K562 (cell line): ENCODE measurements around the gene GRB14. TPM values are rescaled to one million over a fixed set of nuclear protein-coding genes. Genes with fewer than 3 reads are reported as not detected.

Experiments
- ATAC-seq: fragments of 200-7000 bp; cut with Tn5 transposase; 3 replicates; pipeline ENCODE4 v1.9.1; 2020; ENCODE audit warnings: moderate library complexity
- BruUV-seq: library from RNA; stranded (reverse); fragments of 400-500 nt; replicated peaks from 2 replicates; lab custom pipeline; 2021; lab: Mats Ljungman, UMichigan
- CTCF ChIA-PET: fragments of 300-600 bp; formaldehyde crosslinking; extraction: SDS; loops from one replicate; lab custom pipeline; 2021; ENCODE audit warnings: low intra/inter-chr PET ratio; lab: Yijun Ruan, JAX
- POLR2A ChIA-PET: fragments of 300-600, 350-650 bp; sonication (Branson Sonifier 250); formaldehyde crosslinking; extraction: SDS; loops from one replicate; lab custom pipeline; 2021; ENCODE audit warnings: antibody characterized with exemption, inconsistent platforms; lab: Yijun Ruan, JAX
- DNase-seq, 4 experiments: peaks; one replicate each; pipeline versions ENCODE4 v3.0.0 to v3.0.0-alpha.2; 2011 to 2018; ENCODE audit warnings: low spot score in 3 of 4, mixed read lengths in 3 of 4; ENCODE audit errors: extremely low read depth in 1 of 4
- FAIRE-seq: peaks from 2 replicates; lab custom pipeline; 2011; peaks lifted over from hg19 to GRCh38; lab: Jason Lieb, UNC
- H2AFZ ChIP-seq: 2 replicates; pipeline ENCODE4 v1.6.0; 2011; ENCODE audit warnings: low read depth, low read length, control low read depth, inconsistent platforms
- H3K27ac ChIP-seq: fragments of 200-600 bp; 3 replicates; pipeline ENCODE4 v1.8.0; 2011; ENCODE audit warnings: low read depth, mild to moderate bottlenecking, control low read depth, inconsistent platforms, low read length, moderate library complexity, mixed read lengths; ENCODE audit errors: extremely low read depth
- H3K27me3 ChIP-seq, 2 experiments: fragments of 300-600 bp in 1 of 2; 2 replicates in 1 of 2; 3 replicates in 1 of 2; pipeline versions ENCODE4 v1.6.0 to v1.8.0; 2011; ENCODE audit warnings: inconsistent platforms in 2 of 2, low read length in 2 of 2, mild to moderate bottlenecking in 1 of 2, mixed read lengths in 1 of 2, moderate library complexity in 1 of 2; ENCODE audit not compliant: control insufficient read depth in 2 of 2, insufficient read depth in 2 of 2
- H3K36me3 ChIP-seq: fragments of 300-600 bp; 3 replicates; pipeline ENCODE4 v1.8.0; 2011; ENCODE audit warnings: mild to moderate bottlenecking, low read length, inconsistent platforms; ENCODE audit not compliant: control insufficient read depth, insufficient read depth
- H3K4me1 ChIP-seq, 2 experiments: fragments of 200-600 bp in 1 of 2; replicated peaks in 1 of 2; 2 replicates in 1 of 2; 3 replicates in 1 of 2; pipeline versions ENCODE4 v1.5.1 to v1.8.0; 2011; ENCODE audit warnings: inconsistent platforms in 2 of 2, low read length in 2 of 2, mild to moderate bottlenecking in 1 of 2, mixed read lengths in 1 of 2, moderate library complexity in 1 of 2; ENCODE audit not compliant: control insufficient read depth in 2 of 2, insufficient read depth in 2 of 2
- H3K4me2 ChIP-seq: 2 replicates; pipeline ENCODE4 v1.6.1; 2011; ENCODE audit warnings: low read length, control low read depth, inconsistent platforms, mixed read lengths; ENCODE audit not compliant: insufficient read depth
- H3K4me3 ChIP-seq: fragments of 200-600 bp; sonication (generic), shearing (Covaris generic); 2 replicates; pipeline ENCODE4 v1.5.1; 2016; ENCODE audit warnings: control low read depth, inconsistent platforms
- H3K79me2 ChIP-seq: fragments of 200-600 bp; 3 replicates; pipeline ENCODE4 v1.8.0; 2011; ENCODE audit warnings: low read length, inconsistent platforms; ENCODE audit not compliant: control insufficient read depth, insufficient read depth
- H3K9ac ChIP-seq, 2 experiments: 2 replicates each; pipeline versions ENCODE4 v1.6.0 to v1.6.1; 2011; ENCODE audit warnings: low read depth in 2 of 2, low read length in 2 of 2, control low read depth in 1 of 2, inconsistent platforms in 1 of 2, mild to moderate bottlenecking in 1 of 2, mixed read lengths in 1 of 2; ENCODE audit not compliant: insufficient read depth in 1 of 2
- H3K9me1 ChIP-seq: one replicate; pipeline ENCODE4 v1.6.0; 2011; ENCODE audit warnings: inconsistent platforms, mild to moderate bottlenecking, low read length, moderate library complexity; ENCODE audit not compliant: control insufficient read depth, insufficient read depth
- H3K9me3 ChIP-seq: replicated peaks from 2 replicates; pipeline ENCODE4 v1.5.1; 2011; ENCODE audit warnings: low read depth, low read length, inconsistent platforms; ENCODE audit not compliant: control insufficient read depth, insufficient read depth
- H4K20me1 ChIP-seq: replicated peaks from 2 replicates; pipeline ENCODE4 v1.6.1; 2011; ENCODE audit warnings: low read length, inconsistent platforms, mixed read lengths; ENCODE audit not compliant: control insufficient read depth, insufficient read depth
- BACH1 ChIP-seq: fragments of 200-800 bp; sonication (Bioruptor generic); IDR thresholded peaks from 2 replicates; pipeline ENCODE4 v1.6.1; 2016; ENCODE audit warnings: missing genetic modification characterization, missing compliant biosample characterization
- CBFA2T3 ChIP-seq: fragments of 450-650 bp; IDR thresholded peaks from 2 replicates; pipeline ENCODE4 v1.6.1; 2017
- CTCFL ChIP-seq: IDR thresholded peaks from 2 replicates; pipeline ENCODE4 v1.6.1; 2011; ENCODE audit warnings: borderline replicate concordance, low read depth, mild to moderate bottlenecking, moderate library complexity, low read length; ENCODE audit not compliant: insufficient read depth, poor library complexity, severe bottlenecking
- DPF2 ChIP-seq: fragments of 450-650 bp; IDR thresholded peaks from 2 replicates; pipeline ENCODE4 v1.6.1; 2016
- NBN ChIP-seq: fragments of 450-650 bp; IDR thresholded peaks from 2 replicates; pipeline ENCODE4 v1.6.1; 2016; ENCODE audit warnings: low read depth, mild to moderate bottlenecking
- NCOA4 ChIP-seq: fragments of 450-650 bp; IDR thresholded peaks from 2 replicates; pipeline ENCODE4 v1.6.1; 2018; ENCODE audit warnings: mild to moderate bottlenecking; ENCODE audit not compliant: partially characterized antibody
- NR2C1 ChIP-seq, 2 experiments: fragments of 450-650 bp; IDR thresholded peaks; 2 replicates each; pipeline ENCODE4 v1.6.1; 2017; ENCODE audit warnings: mild to moderate bottlenecking in 2 of 2, antibody characterized with exemption in 1 of 2, inconsistent platforms in 1 of 2, missing compliant biosample characterization in 1 of 2, missing genetic modification characterization in 1 of 2
- PCBP2 ChIP-seq: fragments of 200-400 bp; formaldehyde crosslinking; IDR thresholded peaks from 2 replicates; pipeline ENCODE4 v1.6.1; 2018; ENCODE audit warnings: low read length, low read depth, mild to moderate bottlenecking, moderate library complexity; ENCODE audit not compliant: poor library complexity, severe bottlenecking
- PHB ChIP-seq: fragments of 250-450 bp; sonication (Bioruptor Pico); IDR thresholded peaks from 2 replicates; pipeline ENCODE4 v1.5.0; 2021
- RFX1 ChIP-seq: fragments of 450-650 bp; IDR thresholded peaks from 2 replicates; pipeline ENCODE4 v1.6.1; 2016; ENCODE audit warnings: mild to moderate bottlenecking, moderate library complexity
- SMC3 ChIP-seq: conservative IDR thresholded peaks from 2 replicates; pipeline ENCODE4 v1.6.1; 2011; ENCODE audit warnings: low read depth, low read length, improper control_type of control experiment; ENCODE audit not compliant: insufficient read depth
- ZBTB2 ChIP-seq: fragments of 450-650 bp; IDR thresholded peaks from 2 replicates; pipeline ENCODE4 v1.6.1; 2016; ENCODE audit warnings: antibody characterized with exemption
- ZBTB5 ChIP-seq: fragments of 450-650 bp; IDR thresholded peaks from 2 replicates; pipeline ENCODE4 v1.6.1; 2017; ENCODE audit warnings: antibody characterized with exemption
- ZMIZ1 ChIP-seq, 2 experiments: fragments of 150-350 bp in 1 of 2; IDR thresholded peaks; 2 replicates each; pipeline ENCODE4 v1.6.1; 2012 to 2016; ENCODE audit warnings: low read depth in 2 of 2, low read length in 2 of 2, mild to moderate bottlenecking in 1 of 2, moderate library complexity in 1 of 2
- ZNF274 ChIP-seq: IDR thresholded peaks from 2 replicates; pipeline ENCODE4 v1.6.1; 2011; ENCODE audit warnings: low read depth, mild to moderate bottlenecking, low read length, moderate library complexity, borderline replicate concordance
- WGBS: fragments of 100-300 bp; shearing (Covaris generic); methylation state at CpG from one replicate; pipeline ENCODE4 v1.1.6; 2016; ENCODE audit warnings: low coverage, mixed read lengths; ENCODE audit not compliant: insufficient coverage; ENCODE audit errors: missing lambda C conversion rate; 5-methylcytosine and 5-hydroxymethylcytosine counted together
- in situ Hi-C: fragments of 300-500 bp; cut with MboI; formaldehyde crosslinking; loops from 4 replicates; pipeline ENCODE4 v1.15.0; 2018; ENCODE audit warnings: inconsistent platforms, mixed read lengths
- intact Hi-C: fragments of 100-400 bp; cut with micrococcal nuclease; formaldehyde crosslinking; loops from 2 replicates; pipeline ENCODE4 v1.14.2; 2022
- polyA plus RNA-seq, 8 experiments: library from polyadenylated mRNA; depleted of rRNA in 4 of 8; stranded (reverse) in 5 of 8; unstranded in 3 of 8; fragments of >200 nt; fragmentation: Nextera tagmentation in 2 of 8; fragmentation: Illumina TruSeq in 1 of 8; extraction: Ambion mirVana in 2 of 8; extraction: Trizol in 1 of 8; gene quantifications; 2 replicates each; pipeline versions ENCODE4 v1.2.1 to v1.2.3, GENCODE V29; 2011 to 2014; ENCODE audit warnings: inconsistent platforms in 1 of 8, missing spikeins in 1 of 8
- total RNA-seq, 7 experiments: library from RNA; depleted of rRNA in 6 of 7; stranded (reverse); fragments of >200 nt in 6 of 7; fragmentation: Illumina TruSeq in 2 of 7; extraction: Trizol in 2 of 7; gene quantifications; 2 replicates each; pipeline versions ENCODE4 v1.2.1 to v1.2.3, GENCODE V29; 2011 to 2021; ENCODE audit warnings: low replicate concordance in 1 of 7

The GRB14 gene
- total and polyA plus RNA-seq, 9 of the 15 experiments (the other 6 are each of a cell fraction or from before 2014, with no cell fraction given) = not detected

- ATAC-seq (no peak), FAIRE-seq (no peak), DNase-seq (no peak)
- 0% methylated on average over 2 of the region's 2 CpGs for WGBS
- in situ Hi-C loops (no loop called here), intact Hi-C loops (loop anchor here (10.0 kb wide), 1 partner anchor 1442 kb away; no protein-coding TSS in a partner anchor)
- Histone ChIP-seq H4K20me1 (no peaks in the 10 kb centered on the region), H3K79me2 (no peaks in the 10 kb centered on the region), H3K4me1 (no peaks in the 10 kb centered on the region), H3K4me3 (no peak overlapping the region), H3K9me1 (no peaks in the 10 kb centered on the region), H3K4me2 (no peak overlapping the region), H3K9me3 (no peaks in the 10 kb centered on the region), H3K27me3 (no peaks in the 10 kb centered on the region), H2AFZ (no peak overlapping the region), H3K9ac (no peak overlapping the region), H3K36me3 (no peaks in the 10 kb centered on the region), H3K27ac (no peak overlapping the region)
- CTCF ChIA-PET = no interaction called here
- BruUV-seq = no TSS peak
- POLR2A ChIA-PET = no interaction called here
- TF ChIP-seq NBN (no peak), PCBP2 (no peak), DPF2 (no peak), SMC3 (no peak), BACH1 (tag) (no peak), RFX1 (no peak), CBFA2T3 (no peak), ZBTB2 (no peak), ZBTB5 (no peak), CTCFL (no peak), PHB (no peak), ZNF274 (no peak), NCOA4 (no peak), ZMIZ1 (IDR thresholded peaks at IDR 0.05; ENCODE audit: low read depth in 2 of 2, low read length in 2 of 2) (no peak), NR2C1 (IDR thresholded peaks at IDR 0.05) (no peak), NR2C1 (tag; IDR thresholded peaks at IDR 0.05) (no peak)
Observed at GRCh38 chr2:164606557-164606956, 14.7 kb downstream of the GRB14 start.
